NCI-H146 (cell line): ENCODE measurements around the gene RNF133.
A peak's percentile ranks its signal among the peaks of the same experiment; 100 is the strongest.

Experiments
- DNase-seq: peaks from one replicate; lab custom pipeline; 2025; lab: John Stamatoyannopoulos, UW

RNF133 gene, protein sequence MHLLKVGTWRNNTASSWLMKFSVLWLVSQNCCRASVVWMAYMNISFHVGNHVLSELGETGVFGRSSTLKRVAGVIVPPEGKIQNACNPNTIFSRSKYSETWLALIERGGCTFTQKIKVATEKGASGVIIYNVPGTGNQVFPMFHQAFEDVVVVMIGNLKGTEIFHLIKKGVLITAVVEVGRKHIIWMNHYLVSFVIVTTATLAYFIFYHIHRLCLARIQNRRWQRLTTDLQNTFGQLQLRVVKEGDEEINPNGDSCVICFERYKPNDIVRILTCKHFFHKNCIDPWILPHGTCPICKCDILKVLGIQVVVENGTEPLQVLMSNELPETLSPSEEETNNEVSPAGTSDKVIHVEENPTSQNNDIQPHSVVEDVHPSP

DNA sequence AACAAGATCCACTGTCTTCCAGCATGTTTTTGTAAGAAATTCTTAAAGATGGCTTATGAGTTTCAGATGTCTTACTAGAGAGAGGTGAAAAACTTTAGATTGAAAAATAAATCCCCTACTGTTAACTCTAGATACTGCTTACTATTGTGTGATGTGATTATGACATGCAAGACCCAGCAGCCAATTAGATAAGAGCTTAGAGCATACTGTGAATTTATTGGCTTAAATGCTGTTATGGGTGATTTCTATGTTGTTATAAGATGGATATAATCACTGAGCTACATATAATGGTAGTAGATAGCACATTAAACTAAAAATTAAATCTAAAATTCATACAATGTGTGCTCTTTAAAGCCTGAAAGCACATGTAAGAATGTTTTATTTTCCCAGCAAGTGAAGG, at the start of gene RNF133:
Gene RNF133, minus strand, starts transcription at position 101 of the 400 bp plus-strand sequence. CDS start 199 bp downstream, outside the sequence.
- no peak for DNase-seq

GRCh38 chr7:122748195-122748594, 49.3 kb upstream of the RNF133 start:
- DNase-seq: no peak

GRCh38 chr7:122746948-122747347, 48.0 kb upstream of the RNF133 start:
- peak; percentile 80 for DNase-seq

- DNase-seq: peak; percentile 59
Measured at GRCh38 chr7:122743211-122743610, 44.3 kb upstream of the RNF133 start.

- DNase-seq: no peak
Measured at GRCh38 chr7:122738947-122739346, 40.0 kb upstream of the RNF133 start.

DNA sequence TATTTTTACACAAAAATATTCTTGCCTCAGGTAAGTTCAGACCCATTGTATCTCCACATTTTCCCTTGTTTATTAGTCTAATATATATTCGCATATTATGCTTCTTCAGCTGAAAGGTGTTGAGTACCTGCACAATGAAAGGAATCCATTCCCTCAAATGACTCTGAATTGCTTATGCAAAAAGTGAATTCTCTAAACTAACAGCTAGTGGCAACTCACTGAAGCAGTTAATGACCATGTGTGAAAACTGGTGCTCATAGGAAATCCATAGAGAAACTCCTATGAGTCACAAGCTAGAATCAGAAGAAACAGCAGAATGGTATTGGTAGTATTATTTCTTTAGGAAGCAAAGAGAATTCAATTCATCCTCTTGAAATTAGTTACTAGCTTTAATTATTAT, 37.3 kb upstream of the RNF133 start:
- DNase-seq: no peak

DNA sequence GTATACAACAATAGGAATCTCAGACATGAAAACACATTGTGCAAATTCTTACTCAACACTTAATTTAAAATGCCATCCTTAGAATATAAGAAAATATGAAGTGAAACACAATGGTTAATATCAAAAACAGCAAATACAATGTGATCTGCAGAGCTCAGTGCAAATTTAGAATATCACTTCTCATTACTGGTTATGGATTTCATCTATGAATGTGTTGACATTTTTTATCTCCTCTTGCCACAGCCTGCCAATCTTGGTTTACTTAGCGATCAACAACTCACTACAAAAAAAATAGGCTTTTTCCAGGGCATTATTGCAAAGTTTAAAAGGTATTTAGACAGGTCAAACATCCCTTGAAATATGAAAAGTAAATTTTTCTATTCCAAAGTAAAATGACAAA, 28.8 kb upstream of the RNF133 start:
- no peak for DNase-seq

GRCh38 chr7:122727354-122727753, 28.4 kb upstream of the RNF133 start:
- DNase-seq: no peak

DNA sequence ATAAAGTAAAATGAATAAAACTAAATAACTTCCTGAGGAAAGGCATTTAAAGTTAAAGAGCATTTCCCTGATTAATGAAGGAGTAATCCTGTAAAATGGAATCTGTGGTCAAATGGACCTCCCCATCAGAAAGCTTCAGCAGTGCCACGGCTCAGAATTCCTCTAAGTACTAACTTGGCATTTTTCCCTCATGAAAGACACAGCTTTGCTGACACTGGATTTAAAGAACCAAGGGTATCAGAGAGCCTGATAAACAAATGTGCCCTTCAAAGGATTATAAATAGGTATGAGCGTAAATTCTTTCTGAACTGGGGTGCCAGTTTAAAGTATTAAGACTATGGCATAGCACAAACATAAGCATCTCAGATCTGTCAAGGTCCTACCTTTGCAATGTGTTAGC, 28.0 kb upstream of the RNF133 start:
- no peak for DNase-seq

DNA sequence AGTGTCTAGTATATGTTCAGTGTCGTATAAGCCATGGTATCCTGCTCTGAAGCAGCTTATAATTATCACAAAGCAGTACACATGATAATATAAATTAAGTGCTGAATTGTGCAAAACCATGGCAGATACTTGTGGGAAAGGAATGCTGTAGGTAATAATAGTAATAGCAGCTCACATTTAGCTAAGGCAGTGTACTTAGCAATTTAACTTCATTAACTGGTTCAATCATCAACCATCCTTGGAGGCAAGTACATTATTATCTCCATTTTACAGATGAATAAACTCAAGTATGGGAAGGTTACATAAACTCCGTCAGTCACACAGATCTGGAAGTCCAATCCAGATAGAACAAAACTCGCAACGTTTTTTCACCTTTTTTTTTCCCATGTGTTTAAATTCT, 25.4 kb upstream of the RNF133 start:
- no peak for DNase-seq

DNA sequence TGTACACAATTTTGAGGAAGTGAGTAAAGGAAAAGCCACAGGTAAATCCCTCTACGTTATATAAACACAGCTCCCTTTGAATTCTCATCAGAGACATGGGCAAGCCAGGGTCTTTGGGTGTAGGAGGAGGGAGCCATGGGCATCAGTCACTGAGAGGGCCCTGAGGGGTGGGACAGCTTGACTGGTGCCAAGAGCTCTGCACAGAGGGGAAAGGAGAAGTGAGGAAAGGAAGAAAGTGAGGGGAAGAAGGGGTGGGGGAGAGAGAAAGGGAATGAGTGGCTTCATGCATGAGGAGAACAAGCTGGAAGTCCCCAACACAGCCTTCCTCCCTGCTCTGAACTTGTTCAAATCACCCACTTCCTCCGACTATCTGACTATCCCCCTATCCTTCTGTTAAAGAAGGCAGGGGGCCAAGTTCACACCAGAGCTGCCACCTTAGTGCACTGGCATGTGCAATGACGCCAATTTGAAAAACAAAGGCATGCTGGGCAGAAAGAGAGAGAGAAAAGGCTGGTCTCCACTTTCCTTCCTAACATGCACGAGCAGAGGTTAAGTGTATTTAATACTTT, 20.2 kb upstream of the RNF133 start:
- DNase-seq: no peak

- DNase-seq: no peak
Measured at GRCh38 chr7:122717356-122718089, 18.6 kb upstream of the RNF133 start.

DNA sequence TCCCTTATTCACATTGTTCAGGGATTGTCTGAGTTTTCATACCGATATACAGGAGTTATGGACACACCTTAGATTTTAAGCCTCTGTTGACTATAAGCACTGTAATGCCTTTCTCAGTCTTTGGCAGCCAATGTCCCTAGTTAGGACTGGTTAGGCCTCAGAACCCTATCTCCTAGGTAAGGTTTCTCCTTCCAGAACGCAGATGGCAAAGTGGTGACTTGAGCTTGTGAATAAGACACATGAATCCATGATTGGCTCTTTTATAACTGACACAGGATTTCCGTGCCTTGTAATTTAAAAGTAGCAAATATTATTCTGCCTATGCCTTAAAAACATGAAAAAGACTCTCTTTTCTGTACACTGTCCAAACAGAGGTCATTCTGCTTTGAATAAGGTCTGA, 16.3 kb upstream of the RNF133 start:
- no peak for DNase-seq

- no peak for DNase-seq
Measured at GRCh38 chr7:122710916-122711315, 12.0 kb upstream of the RNF133 start.

DNA sequence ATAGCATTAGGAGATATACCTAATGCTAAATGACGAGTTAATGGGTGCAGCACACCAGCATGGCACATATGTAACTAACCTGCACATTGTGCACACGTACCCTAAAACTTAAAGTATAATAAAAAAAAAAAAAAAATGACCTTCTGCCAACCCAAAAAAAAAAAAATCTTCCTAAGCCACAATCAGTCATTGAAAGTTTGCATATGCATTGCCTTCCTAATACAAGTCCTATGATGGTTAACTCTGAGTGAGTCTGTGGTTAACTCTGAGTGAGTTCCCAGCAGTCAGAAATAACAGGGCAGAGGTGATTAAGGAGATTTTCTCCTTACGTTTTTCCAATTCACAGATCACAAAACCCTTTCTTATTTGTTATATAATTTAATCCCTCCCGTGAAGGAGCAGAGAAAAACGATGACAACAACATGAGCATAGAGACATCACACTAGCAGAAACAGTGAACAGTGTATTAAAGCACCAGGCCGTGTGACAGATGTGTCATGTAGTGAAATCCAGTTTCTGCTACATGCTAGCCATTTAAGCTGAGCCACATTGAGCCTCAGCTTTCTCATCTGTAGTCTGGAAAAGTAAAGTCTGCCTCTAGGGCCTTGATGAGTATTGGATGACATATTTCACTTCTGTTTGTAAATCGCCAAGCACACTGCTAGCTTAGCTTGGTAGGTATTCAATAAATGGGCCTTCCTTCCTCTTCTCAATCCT, 11.2 kb upstream of the RNF133 start:
- DNase-seq: no peak

DNA sequence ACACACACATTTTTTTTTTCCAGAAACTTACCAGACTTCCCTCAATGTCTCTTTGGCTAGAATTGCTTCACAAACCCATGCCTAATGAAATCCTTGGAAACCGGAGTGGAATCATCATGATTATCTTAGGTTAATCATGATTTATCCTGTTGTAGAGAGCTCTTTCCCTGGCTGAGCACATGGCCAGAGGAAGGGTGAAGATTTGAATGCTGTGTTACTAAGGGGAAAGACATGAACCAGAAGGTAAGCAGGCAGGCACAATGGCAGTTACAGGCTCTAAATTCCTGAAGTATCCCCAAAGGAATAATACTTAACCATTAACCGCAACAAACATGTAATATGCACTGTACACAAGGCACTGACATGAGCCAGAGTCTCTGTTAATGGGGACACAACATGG, 7.9 kb upstream of the RNF133 start:
- no peak for DNase-seq

- no peak for DNase-seq
Measured at GRCh38 chr7:122702872-122703510, 4.1 kb upstream of the RNF133 start, which contains the start of gene RNF148. Gene RNF148 (minus strand): TSS chr7:122702922. CDS start chr7:122702750, 172 bp downstream.

GRCh38 chr7:122695816-122696215, 3.1 kb downstream of the RNF133 start:
- DNase-seq: no peak

DNA sequence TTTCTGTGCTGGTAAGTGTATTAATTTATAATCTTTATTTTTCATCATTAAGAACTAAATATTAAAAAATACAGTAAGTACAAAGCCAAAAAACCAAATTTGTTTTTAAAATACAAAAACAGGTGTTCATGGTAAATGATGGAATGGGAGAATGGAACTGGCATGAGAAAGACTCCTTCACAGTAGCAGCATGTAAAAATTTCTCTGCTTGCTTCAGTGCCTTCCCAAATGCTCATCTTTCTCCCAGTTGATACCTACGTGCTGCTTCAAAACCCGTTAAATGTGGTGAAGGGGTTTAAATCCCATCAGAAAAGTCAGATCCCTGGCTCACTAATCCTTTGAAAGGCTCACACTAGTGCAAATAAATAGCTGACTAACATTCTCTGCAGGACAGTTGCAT, 4.2 kb downstream of the RNF133 start:
- no peak for DNase-seq

DNA sequence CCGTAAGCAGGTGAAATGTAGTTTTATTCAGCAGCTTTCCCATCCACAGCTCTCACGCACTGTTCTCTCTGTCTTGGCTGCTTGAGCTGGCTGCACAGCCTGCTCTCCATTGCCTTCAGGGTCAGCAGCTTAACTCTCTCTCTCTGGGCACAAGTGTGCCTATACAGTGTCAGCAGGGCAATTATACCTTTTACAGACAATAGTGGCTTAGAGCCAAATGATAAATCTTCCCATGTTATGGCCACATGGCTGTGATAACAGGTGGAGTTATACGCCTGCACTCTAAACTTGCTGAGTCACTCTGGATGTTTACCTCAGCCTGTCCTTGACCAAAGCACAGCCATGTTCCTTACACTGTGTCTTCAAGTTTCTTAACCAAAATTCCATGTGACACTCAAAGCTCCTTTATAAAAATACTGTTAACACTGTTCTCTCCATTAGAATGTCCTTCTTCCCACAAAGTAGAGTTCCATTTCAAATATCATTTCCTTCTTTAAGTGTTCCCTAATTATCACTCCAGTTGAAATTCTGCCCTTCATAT, 6.1 kb downstream of the RNF133 start:
- no peak for DNase-seq

DNA sequence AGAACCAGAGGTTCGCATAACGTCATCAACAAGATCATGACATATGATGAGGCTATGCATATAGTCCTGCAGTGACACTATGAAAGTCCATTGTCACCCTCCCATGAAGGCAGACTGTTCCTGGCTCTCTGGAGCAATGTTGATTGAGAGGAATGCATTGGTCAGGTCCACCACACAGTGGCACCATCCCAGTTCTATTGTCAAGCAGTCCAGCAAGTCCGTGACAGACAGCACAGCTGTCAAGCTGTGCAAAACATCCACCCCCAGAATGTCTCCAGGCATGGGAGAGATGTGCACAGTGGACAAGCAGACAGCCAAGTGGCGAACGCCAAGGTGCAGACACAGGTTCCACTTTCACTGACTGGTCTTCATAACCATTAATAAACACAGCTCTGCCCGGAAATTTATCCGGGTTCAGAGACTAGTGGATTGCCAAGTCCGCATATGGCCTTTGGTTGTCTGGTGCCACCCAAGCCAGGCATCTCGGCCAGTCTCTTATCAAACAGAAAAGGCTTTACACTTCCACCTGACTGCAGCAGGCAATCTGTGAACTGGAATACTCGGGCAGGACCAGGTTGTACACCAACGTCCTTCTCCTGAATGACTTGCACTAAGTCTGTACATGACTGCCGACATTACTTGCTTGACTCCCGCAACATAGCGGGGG, 7.2 kb downstream of the RNF133 start:
- no peak for DNase-seq
